C4-2B (cell line): ENCODE results near the gene TAGAP.

ENCODE experiments used
- H3K27ac ChIP-seq: fragments of 450-650 bp; 2 replicates; pipeline ENCODE4 v1.5.1; 2017
- CTCF ChIP-seq: fragments of 450-650 bp; conservative IDR thresholded peaks from 2 replicates; pipeline ENCODE4 v1.5.1; 2017; ENCODE audit warnings: mild to moderate bottlenecking
- ZFX ChIP-seq: fragments of 450-650 bp; IDR thresholded peaks from 2 replicates; pipeline ENCODE4 v1.6.1; 2017

Gene TAGAP

GRCh38 chr6:159044899-159045727 is at the start of gene TAGAP:
Gene TAGAP, minus strand, starts transcription at chr6:159044991. Its CDS starts 845 bp downstream, at chr6:159044146.
- H3K27ac ChIP-seq, result no peak within 1 kb of the TSS
- TF ChIP-seq ZFX (no peak), CTCF (no peak)

- H3K27ac ChIP-seq, result no peak overlapping the region
Measured at GRCh38 chr6:159093609-159094443, 49.0 kb upstream of the TAGAP start.

GRCh38 chr6:159092631-159093030 is 47.8 kb upstream of the TAGAP start:
- H3K27ac ChIP-seq, result no peak overlapping the region
- no peak for TF ChIP-seq CTCF
- no peak for TF ChIP-seq ZFX

More at GRCh38 chr6:159093609-159094443, 49.0 kb upstream of the TAGAP start:
- TF ChIP-seq ZFX (no peak), CTCF (no peak)

GRCh38 chr6:159090530-159091480 is 46.0 kb upstream of the TAGAP start:
- TF ChIP-seq ZFX (no peak), CTCF (no peak)
- no peak overlapping the region for H3K27ac ChIP-seq

GRCh38 chr6:159089909-159090308 is 45.1 kb upstream of the TAGAP start:
- no peak overlapping the region for H3K27ac ChIP-seq
- TF ChIP-seq ZFX, result no peak

- TF ChIP-seq ZFX, result no peak
- no peak for TF ChIP-seq CTCF
- H3K27ac ChIP-seq, result no peak overlapping the region
Measured at GRCh38 chr6:159089443-159089842, 44.7 kb upstream of the TAGAP start.

- no peak for TF ChIP-seq ZFX
- no peak for TF ChIP-seq CTCF
- H3K27ac ChIP-seq, result no peak overlapping the region
Measured at GRCh38 chr6:159086033-159086618, 41.3 kb upstream of the TAGAP start.
